ENCODE data around the gene EARS2. TPM values are rescaled to one million over a fixed set of nuclear protein-coding genes. Genes with fewer than 3 reads are reported as not detected.

The EARS2 gene
- total RNA-seq, 1 experiment from 2014 or later: 27.5 TPM

DNA sequence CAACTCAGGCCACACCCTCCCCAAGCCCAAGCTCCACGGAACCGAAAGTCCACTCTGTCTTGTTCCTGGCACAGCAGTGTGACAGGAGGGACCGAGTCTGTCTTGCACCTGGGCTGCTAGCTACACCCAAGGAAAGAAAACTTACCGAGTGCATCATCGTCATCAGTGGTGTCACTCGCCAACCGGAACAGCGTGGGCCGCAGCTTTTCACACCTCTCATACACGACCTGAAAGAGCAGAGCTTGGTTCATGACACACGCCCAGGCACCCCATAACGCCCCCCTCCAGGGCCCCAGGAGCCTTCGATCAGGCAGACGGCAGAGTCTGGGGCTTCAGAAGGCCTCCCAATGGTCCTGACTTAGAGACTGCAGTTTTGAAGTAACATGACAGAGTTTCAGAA lies 74.4 kb downstream of the EARS2 start:
- DNase-seq (ENCODE audit: low read depth): no peak

DNA sequence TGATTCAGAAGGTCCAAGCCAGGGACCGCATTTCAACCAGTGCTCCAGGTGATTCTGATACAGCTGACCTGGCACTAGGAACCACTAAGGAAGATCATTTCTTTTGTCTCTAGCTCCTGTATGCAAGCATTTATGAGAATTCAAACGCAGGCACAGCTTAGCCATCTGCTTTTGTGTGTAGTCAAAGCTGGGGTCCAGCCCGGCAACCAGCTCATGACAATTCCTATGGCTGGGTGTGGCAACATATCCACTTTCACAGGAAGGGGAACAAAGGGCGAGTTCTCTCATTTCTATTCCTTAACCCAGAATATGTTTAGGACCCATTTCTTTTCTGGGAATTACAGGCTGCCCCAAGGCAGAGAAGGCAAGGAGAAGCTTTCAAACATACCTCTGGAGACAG lies 76.9 kb downstream of the EARS2 start:
- no peak for DNase-seq (ENCODE audit: low read depth)

DNA sequence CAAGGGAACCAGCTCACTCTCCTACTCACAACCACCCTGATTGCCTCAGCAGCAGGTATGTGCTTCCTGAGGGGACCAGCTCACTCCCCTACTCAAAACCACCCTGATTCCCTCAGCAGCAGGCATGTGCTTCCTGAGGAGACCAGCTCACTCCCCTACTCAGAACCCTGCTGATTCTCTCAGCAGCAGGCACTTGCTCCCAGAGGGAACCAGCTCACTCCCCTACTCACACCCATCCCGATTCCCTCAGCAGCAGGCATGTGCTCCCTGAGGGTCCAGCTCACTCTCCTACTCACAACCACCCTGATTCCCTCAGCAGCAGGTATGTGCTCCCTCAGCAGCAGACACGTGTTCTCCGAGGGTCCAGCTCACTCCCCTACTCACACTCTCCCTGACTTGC lies 78.0 kb downstream of the EARS2 start:
- DNase-seq (ENCODE audit: low read depth): no peak

DNA sequence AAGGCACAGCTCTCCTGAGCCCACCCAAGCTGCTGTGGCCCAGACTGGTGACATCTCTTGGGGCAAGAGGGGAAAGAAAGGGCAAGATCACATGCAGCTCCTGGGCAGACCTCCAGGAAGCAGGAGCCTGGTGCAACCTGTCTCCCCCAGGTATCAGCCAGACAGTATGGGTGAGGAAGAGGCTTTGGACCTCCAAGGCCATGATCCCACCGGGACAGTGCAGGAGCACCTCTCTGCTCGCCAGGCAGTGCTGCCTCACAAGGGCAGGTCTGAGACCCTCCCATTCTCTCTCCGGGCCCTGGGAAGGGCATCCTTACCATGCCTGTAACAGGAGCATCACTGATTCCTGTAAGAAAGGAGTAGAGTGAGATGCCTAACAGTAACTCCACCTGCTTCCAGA lies 78.6 kb downstream of the EARS2 start:
- DNase-seq (ENCODE audit: low read depth): no peak

DNA sequence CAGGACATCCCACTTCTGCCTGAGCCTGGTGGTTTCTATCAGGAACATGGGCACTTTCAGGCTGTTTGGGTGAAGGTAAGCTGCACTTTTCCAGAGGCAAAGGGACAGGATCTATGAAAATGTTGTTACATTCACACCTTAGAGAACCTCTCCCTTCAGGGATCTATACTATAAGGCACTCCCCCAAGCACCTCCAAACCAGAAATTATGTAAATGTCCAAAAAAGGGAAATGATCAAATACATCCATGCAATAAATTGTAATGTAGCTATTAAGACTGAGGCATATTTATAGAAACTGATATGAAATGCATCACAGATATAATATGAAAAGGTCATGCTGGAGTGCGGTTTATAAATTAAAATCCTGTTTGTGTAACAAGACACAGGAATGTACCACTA lies 80.9 kb downstream of the EARS2 start:
- DNase-seq (ENCODE audit: low read depth): no peak

Other genes with a start within 250 kb of the EARS2 start
- gene COG7, start 104.2 kb downstream of the EARS2 start, total RNA-seq (2014; rRNA removed; shearing (Covaris generic)): 20.6 and 30.5 TPM in 2 replicates
- 4.4 and 19.3 TPM in 2 replicates for gene GGA2, start 46.9 kb downstream of the EARS2 start, total RNA-seq (2014; rRNA removed; shearing (Covaris generic))
- 127 and 136 TPM in 2 replicates for gene UBFD1, start 377 bp upstream of the EARS2 start, total RNA-seq (2014; rRNA removed; shearing (Covaris generic))
- 156 and 188 TPM in 2 replicates for gene NDUFAB1, start 39.0 kb upstream of the EARS2 start, total RNA-seq (2014; rRNA removed; shearing (Covaris generic))
- gene PALB2, start 84.0 kb upstream of the EARS2 start, total RNA-seq (2014; rRNA removed; shearing (Covaris generic)): 14.4 and 16.1 TPM in 2 replicates
- 63.4 and 116 TPM in 2 replicates for gene DCTN5, start 84.1 kb upstream of the EARS2 start, total RNA-seq (2014; rRNA removed; shearing (Covaris generic))
- gene PLK1, start 121.5 kb upstream of the EARS2 start, total RNA-seq (2014; rRNA removed; shearing (Covaris generic)): 69.5 and 98.8 TPM in 2 replicates
- gene ERN2, start 155.9 kb upstream of the EARS2 start, total RNA-seq (2014; rRNA removed; shearing (Covaris generic)): not detected in 2 replicates
- not detected in 2 replicates for gene CHP2, start 197.7 kb upstream of the EARS2 start, total RNA-seq (2014; rRNA removed; shearing (Covaris generic))